Esophagus squamous epithelium (tissue), 5 donors: ENCODE data around the gene ARHGAP32. TPM values are rescaled to one million over a fixed set of nuclear protein-coding genes. Genes with fewer than 3 reads are reported as not detected.

Source experiments
- DNase-seq: peaks from one replicate; lab custom pipeline; 2025; lab: John Stamatoyannopoulos, UW
- H3K27ac ChIP-seq, 4 donors: fragments of 200-600 bp; sonication (generic); one replicate each; pipeline ENCODE4 v1.5.1; 2016 to 2019; ENCODE audit warnings: mild to moderate bottlenecking in 1 of 4
- H3K27me3 ChIP-seq, 4 donors: fragments of 200-600 bp; sonication (generic); 1 replicate in 3 of 4; 2 replicates in 1 of 4; pipeline versions ENCODE4 v1.5.1 to v1.6.0; 2017 to 2021; ENCODE audit warnings: antibody characterized with exemption in 1 of 4
- H3K36me3 ChIP-seq, 3 donors: fragments of 200-600 bp; sonication (generic); one replicate each; pipeline ENCODE4 v1.5.1; 2016 to 2019
- H3K4me1 ChIP-seq, 3 donors: fragments of 200-600 bp; sonication (generic); one replicate each; pipeline ENCODE4 v1.5.1; 2017 to 2019
- H3K4me3 ChIP-seq, 4 donors: fragments of 200-600 bp; sonication (generic); 1 replicate in 3 of 4; 2 replicates in 1 of 4; pipeline ENCODE4 v1.5.1; 2016 to 2019; ENCODE audit warnings: mild to moderate bottlenecking in 2 of 4, moderate library complexity in 1 of 4
- H3K9me3 ChIP-seq, 3 donors: fragments of 200-600 bp; sonication (generic); one replicate each; pipeline ENCODE4 v1.5.1; 2016 to 2019
- CTCF ChIP-seq, 6 experiments: fragments of 450-650 bp in 4 of 6; fragments of 200-600 bp in 2 of 6; sonication (generic) in 2 of 6; IDR thresholded peaks; one replicate each; pipeline ENCODE4 v1.5.1; 2016 to 2019; ENCODE audit warnings: antibody characterized with exemption in 6 of 6, mild to moderate bottlenecking in 4 of 6, moderate library complexity in 4 of 6
- POLR2A ChIP-seq, 4 donors: fragments of 450-650 bp; IDR thresholded peaks; one replicate each; pipeline ENCODE4 v1.6.1; 2017; ENCODE audit warnings: antibody characterized with exemption in 4 of 4, mild to moderate bottlenecking in 4 of 4, moderate library complexity in 3 of 4
- WGBS, 2 donors: methylation state at CpG; one replicate each; pipeline ENCODE4 v1.1.5; 2018; 5-methylcytosine and 5-hydroxymethylcytosine counted together
- intact Hi-C: fragments of 100-400 bp; cut with DNase I; formaldehyde crosslinking; loops from one replicate; pipeline ENCODE4 v1.15.0; 2022
- total RNA-seq, 4 donors: library from RNA; depleted of rRNA; stranded (reverse); fragments of >200 nt; gene quantifications; one replicate each; pipeline ENCODE4 v1.1.0, GENCODE V29; 2016
- donor health status: DM: yes; HTN: yes; CAD: no.

Gene ARHGAP32
- total RNA-seq, 4 donors from 2014 or later: 33.5 to 73.6 (median 61.0) TPM

DNA sequence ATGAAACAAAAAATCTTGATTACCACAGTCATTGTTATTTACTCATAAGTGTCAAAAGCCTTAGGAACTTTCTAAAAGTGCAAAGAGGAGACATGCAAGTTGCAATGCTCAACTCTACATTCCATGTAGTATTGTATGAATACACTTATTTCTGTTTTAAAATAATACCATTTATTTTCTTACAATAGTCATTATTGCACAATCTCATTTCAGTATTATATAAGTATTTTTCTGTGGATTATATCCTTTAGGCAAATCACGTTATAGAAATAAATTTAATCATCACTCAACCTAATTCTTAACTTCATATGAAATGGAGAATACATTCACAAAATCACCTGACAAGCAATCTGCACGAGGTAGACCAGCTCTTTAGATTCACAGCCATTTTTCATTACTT lies 98.8 kb downstream of the ARHGAP32 start:
- WGBS, 2 donors: 56 to 60% methylated on average over 2 of the region's 2 CpGs
- Histone ChIP-seq H3K9me3 (peaks cover 0 to 9% (median 3%) of the 10 kb centered on the region in 3 donors), H3K4me3 (no peak overlapping the region), H3K27me3 (no peaks in the 10 kb centered on the region), H3K4me1 (no peaks in the 10 kb centered on the region), H3K36me3 (peaks cover 0 to 17% (median 0%) of the 10 kb centered on the region in 3 donors), H3K27ac (no peak overlapping the region)
- intact Hi-C loops: no loop called here
- DNase-seq: no peak
- TF ChIP-seq CTCF (IDR thresholded peaks at IDR 0.05): no peak
- no peak for TF ChIP-seq POLR2A (IDR thresholded peaks at IDR 0.05)

DNA sequence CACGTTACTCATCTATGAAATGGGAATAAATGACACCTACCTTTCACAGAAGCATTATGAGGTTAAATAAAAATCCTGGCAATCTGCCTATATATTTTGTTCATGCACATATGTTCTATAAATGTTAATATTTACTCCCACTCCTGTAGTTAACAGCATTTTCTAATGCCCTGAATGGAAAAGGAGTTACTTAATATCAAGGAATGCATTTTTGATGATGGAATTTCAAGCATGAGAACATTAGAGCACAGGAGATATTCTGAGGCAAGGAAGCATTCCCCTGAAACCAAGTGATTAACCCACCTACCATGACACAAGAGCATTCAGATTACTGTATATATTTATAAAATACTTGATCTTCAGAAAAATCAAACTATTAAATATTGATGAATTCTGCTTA lies 102.1 kb downstream of the ARHGAP32 start:
- WGBS, 2 donors: 50 to 67% methylated on average over 1 of the region's 1 CpG
- H3K27ac ChIP-seq: no peak overlapping the region
- no peaks in the 10 kb centered on the region for H3K4me1 ChIP-seq
- no peak for TF ChIP-seq CTCF (IDR thresholded peaks at IDR 0.05)
- no peak for TF ChIP-seq POLR2A (IDR thresholded peaks at IDR 0.05)
- peaks cover 0 to under 1% (median 0%) of the 10 kb centered on the region in 3 donors for H3K9me3 ChIP-seq
- H3K36me3 ChIP-seq: peaks cover 0 to 10% (median 0%) of the 10 kb centered on the region in 3 donors
- H3K27me3 ChIP-seq: no peaks in the 10 kb centered on the region
- H3K4me3 ChIP-seq: no peak overlapping the region
- intact Hi-C loops: no loop called here
- DNase-seq: no peak

GRCh38 chr11:129089279-129089678 lies 102.8 kb downstream of the ARHGAP32 start:
- TF ChIP-seq POLR2A (IDR thresholded peaks at IDR 0.05): no peak
- TF ChIP-seq CTCF (IDR thresholded peaks at IDR 0.05): no peak
- WGBS, 2 donors: 88 to 94% methylated on average over 5 of the region's 5 CpGs
- H3K4me1 ChIP-seq: no peaks in the 10 kb centered on the region
- DNase-seq: no peak
- H3K4me3 ChIP-seq: no peak overlapping the region
- peaks cover 0 to 8% (median 5%) of the 10 kb centered on the region in 3 donors for H3K9me3 ChIP-seq
- peaks cover 0 to 17% (median 0%) of the 10 kb centered on the region in 3 donors for H3K36me3 ChIP-seq
- H3K27me3 ChIP-seq: no peaks in the 10 kb centered on the region
- intact Hi-C loops: no loop called here
- H3K27ac ChIP-seq: no peak overlapping the region

DNA sequence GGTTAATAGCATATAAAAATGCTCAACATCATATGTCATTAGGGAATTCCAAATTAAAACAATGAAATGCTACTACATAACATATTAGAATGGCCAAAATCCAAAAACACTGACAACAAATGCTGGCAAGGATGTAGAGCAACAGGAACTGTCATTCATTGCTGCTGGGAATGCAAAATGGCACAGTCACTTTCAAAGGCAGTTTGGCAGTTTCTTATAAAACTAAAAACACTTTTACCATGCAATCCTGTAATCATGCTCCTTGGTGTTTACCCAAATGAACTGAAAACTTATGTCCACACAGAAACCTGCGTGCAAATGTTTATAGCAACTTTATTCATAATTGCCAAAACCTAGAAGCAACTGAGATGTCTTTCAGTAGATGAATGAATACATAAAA lies 105.1 kb downstream of the ARHGAP32 start:
- peaks cover 0 to 32% (median 0%) of the 10 kb centered on the region in 3 donors for H3K36me3 ChIP-seq
- no peaks in the 10 kb centered on the region for H3K27me3 ChIP-seq
- peaks cover 0 to 19% (median 7%) of the 10 kb centered on the region in 3 donors for H3K9me3 ChIP-seq
- TF ChIP-seq POLR2A (IDR thresholded peaks at IDR 0.05): no peak
- TF ChIP-seq CTCF (IDR thresholded peaks at IDR 0.05): no peak
- 74 to 75% methylated on average over 1 of the region's 1 CpG for WGBS, 2 donors
- no peaks in the 10 kb centered on the region for H3K4me1 ChIP-seq
- no peak overlapping the region for H3K27ac ChIP-seq
- intact Hi-C loops: no loop called here
- DNase-seq: no peak
- no peak overlapping the region for H3K4me3 ChIP-seq

DNA sequence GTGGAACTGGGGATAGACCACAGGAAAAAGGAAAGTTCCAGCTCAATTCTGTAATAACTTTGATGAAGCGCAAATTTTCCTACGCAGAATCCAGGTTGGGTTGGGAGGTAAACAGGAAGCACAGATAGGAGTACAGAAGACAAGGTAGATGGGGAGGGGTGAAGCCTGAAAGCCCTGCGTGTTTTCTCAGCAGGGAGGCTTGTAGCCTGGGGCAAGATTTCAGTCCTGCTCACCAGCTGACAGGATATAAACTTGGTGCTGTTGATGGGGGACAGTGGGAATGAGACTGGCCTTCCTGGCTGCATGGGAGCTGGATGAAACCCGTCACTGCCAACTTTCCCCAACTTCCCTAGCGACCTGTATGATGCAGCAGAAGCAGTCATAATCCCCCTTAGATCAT lies 114.9 kb downstream of the ARHGAP32 start:
- Histone ChIP-seq H3K27ac (no peak overlapping the region), H3K4me3 (no peak overlapping the region), H3K27me3 (no peaks in the 10 kb centered on the region), H3K9me3 (peaks cover 0 to 11% (median 7%) of the 10 kb centered on the region in 3 donors), H3K4me1 (no peaks in the 10 kb centered on the region), H3K36me3 (peaks cover 0 to 7% (median 0%) of the 10 kb centered on the region in 3 donors)
- TF ChIP-seq POLR2A (IDR thresholded peaks at IDR 0.05) (no peak), CTCF (IDR thresholded peaks at IDR 0.05) (no peak)
- WGBS, 2 donors: 74 to 92% methylated on average over 3 of the region's 5 CpGs
- intact Hi-C loops: no loop called here
- DNase-seq: no peak
